Transverse colon (tissue), 4 donors: ENCODE results near the gene HRK. TPM values are rescaled to one million over a fixed set of nuclear protein-coding genes. Genes with fewer than 3 reads are reported as not detected.

Source experiments
- DNase-seq: peaks from one replicate; pipeline ENCODE4 v3.0.0-alpha.2; 2019
- H3K27ac ChIP-seq, 4 donors: fragments of 200-600 bp; sonication (generic); 2 replicates each; pipeline ENCODE4 v1.5.1; 2016 to 2018; ENCODE audit warnings: inconsistent platforms in 4 of 4
- H3K27me3 ChIP-seq: fragments of 200-600 bp; sonication (generic); 2 replicates; pipeline ENCODE4 v1.5.1; 2017; ENCODE audit warnings: inconsistent platforms
- H3K36me3 ChIP-seq, 4 donors: fragments of 200-600 bp; sonication (generic); 2 replicates each; pipeline ENCODE4 v1.5.1; 2017 to 2019; ENCODE audit warnings: inconsistent platforms in 4 of 4
- H3K4me1 ChIP-seq, 4 donors: fragments of 200-600 bp; sonication (generic); 2 replicates each; pipeline ENCODE4 v1.5.1; 2017 to 2020; ENCODE audit warnings: inconsistent platforms in 4 of 4
- H3K4me3 ChIP-seq, 4 donors: fragments of 200-600 bp; sonication (generic); 1 replicate in 1 of 4; 2 replicates in 3 of 4; pipeline versions ENCODE4 v1.5.1 to v1.6.1; 2017 to 2019; ENCODE audit warnings: inconsistent platforms in 4 of 4
- H3K9me3 ChIP-seq, 2 donors: fragments of 200-600 bp; sonication (generic); 2 replicates each; pipeline ENCODE4 v1.5.1; 2017 to 2019; ENCODE audit warnings: inconsistent platforms in 2 of 2
- CTCF ChIP-seq, 5 experiments: fragments of 200-600 bp in 3 of 5; fragments of 450-650 bp in 2 of 5; sonication (generic) in 3 of 5; IDR thresholded peaks; 1 replicate in 2 of 5; 2 replicates in 3 of 5; pipeline ENCODE4 v1.5.1; 2016 to 2017; ENCODE audit warnings: antibody characterized with exemption in 5 of 5, inconsistent platforms in 3 of 5, mild to moderate bottlenecking in 2 of 5, moderate library complexity in 1 of 5
- EP300 ChIP-seq: sonication (generic); formaldehyde crosslinking; IDR thresholded peaks from one replicate; pipeline ENCODE4 v1.6.1; 2017; ENCODE audit warnings: antibody characterized with exemption, low read depth
- POLR2A ChIP-seq: fragments of 450-650 bp; IDR thresholded peaks from one replicate; pipeline ENCODE4 v1.6.1; 2016; ENCODE audit warnings: antibody characterized with exemption, mild to moderate bottlenecking, moderate library complexity
- POLR2AphosphoS5 ChIP-seq, 3 donors: sonication (generic); formaldehyde crosslinking; IDR thresholded peaks; one replicate each; pipeline ENCODE4 v1.6.1; 2016; ENCODE audit warnings: antibody characterized with exemption in 3 of 3
- WGBS, 2 donors: methylation state at CpG; one replicate each; pipeline ENCODE4 v1.1.5; 2018; ENCODE audit warnings: low coverage in 1 of 2; 5-methylcytosine and 5-hydroxymethylcytosine counted together
- in situ Hi-C, 4 donors: fragments of 200-750 bp; cut with MboI; loops; one replicate each; pipeline versions ENCODE4 v1.15.0 to v1.15.1; 2017; ENCODE audit warnings: low sequenced_read_pairs in 3 of 4, low pct_ligation_motif_present in 1 of 4, low pct_unique_long_range_greater_than_20kb in 1 of 4
- intact Hi-C: fragments of 100-400 bp; cut with DNase I; formaldehyde crosslinking; loops from one replicate; pipeline ENCODE4 v1.15.1; 2023; ENCODE audit warnings: low total_unique reads
- total RNA-seq, 4 donors: library from RNA; depleted of rRNA; stranded (reverse); fragments of >200 nt; gene quantifications; one replicate each; pipeline ENCODE4 v1.1.0, GENCODE V29; 2016

The HRK gene
- total RNA-seq, 4 donors from 2014 or later = 0.48 TPM; not detected in 3

- no peaks in the 10 kb centered on the region for H3K27me3 ChIP-seq
- 65 to 83% methylated on average over 7 to 12 of the region's 12 CpGs for WGBS, 2 donors
- in situ Hi-C loops (no loop called here), intact Hi-C loops (no loop called here)
- H3K4me3 ChIP-seq = no peak overlapping the region
- no peak overlapping the region for H3K27ac ChIP-seq
- no peak for DNase-seq
- peaks cover 0 to 5% (median 0%) of the 10 kb centered on the region in 4 donors for H3K4me1 ChIP-seq
- H3K36me3 ChIP-seq = no peaks in the 10 kb centered on the region
- H3K9me3 ChIP-seq = no peaks in the 10 kb centered on the region
- TF ChIP-seq CTCF (IDR thresholded peaks at IDR 0.05) = no peak
- TF ChIP-seq EP300 = no peak
- no peak for TF ChIP-seq POLR2A
- TF ChIP-seq POLR2AphosphoS5 (IDR thresholded peaks at IDR 0.05) = no peak
Measured at GRCh38 chr12:116892349-116893140, 11.3 kb upstream of the HRK start.

DNA sequence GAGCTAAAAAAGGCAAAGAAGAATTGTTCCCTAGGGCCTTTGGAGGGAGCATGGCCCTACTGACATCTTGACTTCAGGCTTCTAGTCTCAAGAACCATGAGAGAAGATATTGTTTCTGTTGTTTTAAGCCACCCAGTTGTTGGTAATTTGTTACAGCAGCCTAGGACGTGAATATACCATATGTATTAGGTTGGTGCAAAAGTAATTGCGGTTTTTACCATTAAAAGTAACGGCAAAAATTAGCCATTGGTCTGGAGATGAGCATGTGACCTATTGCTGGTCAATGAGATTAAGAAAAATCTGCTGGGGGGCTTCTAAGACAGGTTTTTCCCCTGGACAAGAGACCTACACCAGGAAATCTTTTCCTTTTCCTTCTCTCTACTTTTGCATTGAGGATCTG lies 9.8 kb upstream of the HRK start:
- in situ Hi-C loops (no loop called here), intact Hi-C loops (no loop called here)
- Histone ChIP-seq H3K9me3 (no peaks in the 10 kb centered on the region), H3K27ac (no peak overlapping the region), H3K4me1 (peaks cover 0 to 5% (median 0%) of the 10 kb centered on the region in 4 donors), H3K36me3 (no peaks in the 10 kb centered on the region), H3K27me3 (no peaks in the 10 kb centered on the region), H3K4me3 (no peak overlapping the region)
- TF ChIP-seq EP300 = no peak
- TF ChIP-seq POLR2AphosphoS5 (IDR thresholded peaks at IDR 0.05) = no peak
- TF ChIP-seq CTCF (IDR thresholded peaks at IDR 0.05) = no peak
- no peak for TF ChIP-seq POLR2A
- WGBS, 2 donors = 90 to 93% methylated on average over 2 to 3 of the region's 3 CpGs
- no peak for DNase-seq

DNA sequence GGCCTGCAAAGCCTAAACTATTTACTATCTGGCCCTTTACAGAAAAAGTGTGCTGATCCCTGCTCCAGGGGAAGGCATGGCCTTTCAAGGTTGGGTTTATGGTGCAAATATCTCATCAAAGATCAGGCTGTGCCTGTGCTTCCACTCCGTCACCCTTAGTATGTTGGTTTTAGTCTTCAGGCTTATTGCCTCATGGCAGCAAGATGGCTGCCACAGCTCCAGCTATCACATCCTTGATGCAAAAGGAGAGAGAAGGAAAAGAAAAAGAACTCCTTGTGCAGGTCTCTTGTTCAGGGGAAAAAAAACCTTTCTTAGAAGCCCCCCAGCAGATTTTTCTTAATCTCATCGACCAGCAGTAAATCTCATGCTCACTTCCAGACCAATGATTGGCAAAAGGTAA lies 9.1 kb upstream of the HRK start:
- H3K36me3 ChIP-seq = no peaks in the 10 kb centered on the region
- DNase-seq = no peak
- H3K27ac ChIP-seq = no peak overlapping the region
- H3K4me1 ChIP-seq = peaks cover 0 to 5% (median 0%) of the 10 kb centered on the region in 4 donors
- in situ Hi-C loops = no loop called here
- 98 to 100% methylated on average over 1 to 2 of the region's 2 CpGs for WGBS, 2 donors
- H3K27me3 ChIP-seq = no peaks in the 10 kb centered on the region
- H3K9me3 ChIP-seq = no peaks in the 10 kb centered on the region
- intact Hi-C loops = no loop called here
- no peak for TF ChIP-seq POLR2AphosphoS5 (IDR thresholded peaks at IDR 0.05)
- TF ChIP-seq POLR2A = no peak
- TF ChIP-seq EP300 = no peak
- TF ChIP-seq CTCF (IDR thresholded peaks at IDR 0.05) = no peak
- no peak overlapping the region for H3K4me3 ChIP-seq

DNA sequence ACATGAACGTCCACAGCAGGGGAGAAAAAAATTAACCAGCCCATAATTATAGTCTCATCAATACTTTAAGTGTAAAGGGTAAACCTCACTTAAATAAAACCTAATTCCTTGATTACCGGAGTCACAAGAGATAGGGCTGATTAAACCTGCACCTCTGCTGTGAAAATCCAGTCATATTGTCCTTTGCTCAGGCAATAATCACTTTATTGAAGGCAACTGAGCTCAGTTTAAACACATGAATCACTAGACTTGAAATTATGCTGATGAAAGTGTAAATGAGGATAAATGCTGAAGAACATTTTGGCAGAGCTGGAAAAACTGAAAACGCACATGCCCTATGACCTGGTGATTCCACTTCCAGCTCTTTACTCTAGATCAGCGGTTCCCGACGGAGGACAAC lies 6.7 kb upstream of the HRK start:
- in situ Hi-C loops = no loop called here
- WGBS, 2 donors = 54 to 56% methylated on average over 6 of the region's 6 CpGs
- no peak for TF ChIP-seq POLR2A
- no peak for TF ChIP-seq CTCF (IDR thresholded peaks at IDR 0.05)
- TF ChIP-seq POLR2AphosphoS5 (IDR thresholded peaks at IDR 0.05) = no peak
- TF ChIP-seq EP300 = no peak
- DNase-seq = no peak
- Histone ChIP-seq H3K27ac (no peak overlapping the region), H3K9me3 (no peaks in the 10 kb centered on the region), H3K4me3 (no peak overlapping the region), H3K4me1 (peaks cover 0 to 5% (median 0%) of the 10 kb centered on the region in 4 donors), H3K36me3 (no peaks in the 10 kb centered on the region), H3K27me3 (peaks cover 22% of the 10 kb centered on the region)
- intact Hi-C loops = no loop called here
